Smooth muscle cell (in vitro differentiated cells): Measurements from ENCODE around the gene ITGA7. TPM values are rescaled to one million over a fixed set of nuclear protein-coding genes. Genes with fewer than 3 reads are reported as not detected.

Experiments
- DNase-seq: peaks from one replicate; lab custom pipeline; 2025; ENCODE audit not compliant: unreplicated experiment; lab: John Stamatoyannopoulos, UW
- H2AFZ ChIP-seq: fragments of 200-600 bp; sonication (generic); 2 replicates; pipeline ENCODE4 v1.6.0; 2016; ENCODE audit warnings: antibody characterized with exemption, low read depth, mild to moderate bottlenecking
- H3F3A ChIP-seq: fragments of 200-600 bp; sonication (generic); 2 replicates; pipeline ENCODE4 v1.6.0; 2017; ENCODE audit warnings: antibody characterized with exemption, low read depth
- H3K27ac ChIP-seq: fragments of 200-600 bp; sonication (generic); 2 replicates; pipeline ENCODE4 v1.5.1; 2016; ENCODE audit warnings: low read depth, mild to moderate bottlenecking
- H3K27me3 ChIP-seq: fragments of 200-600 bp; sonication (generic); 2 replicates; pipeline ENCODE4 v1.6.1; 2016; ENCODE audit warnings: low read depth, mild to moderate bottlenecking
- H3K36me3 ChIP-seq: fragments of 200-600 bp; sonication (generic); 2 replicates; pipeline ENCODE4 v1.5.1; 2016; ENCODE audit warnings: low read depth
- H3K4me1 ChIP-seq: fragments of 200-600 bp; sonication (generic); 2 replicates; pipeline ENCODE4 v1.5.1; 2016; ENCODE audit warnings: low read depth
- H3K4me2 ChIP-seq: fragments of 200-600 bp; sonication (generic); 2 replicates; pipeline ENCODE4 v1.6.0; 2016; ENCODE audit warnings: mild to moderate bottlenecking
- H3K4me3 ChIP-seq: fragments of 200-600 bp; sonication (generic); 2 replicates; pipeline ENCODE4 v1.5.1; 2016; ENCODE audit warnings: mild to moderate bottlenecking
- H3K79me2 ChIP-seq: fragments of 200-600 bp; sonication (generic); 2 replicates; pipeline ENCODE4 v1.6.0; 2016; ENCODE audit warnings: low read depth, mild to moderate bottlenecking
- H3K9ac ChIP-seq: fragments of 200-600 bp; sonication (generic); 2 replicates; pipeline ENCODE4 v1.6.0; 2016; ENCODE audit warnings: low read depth
- H3K9me3 ChIP-seq: fragments of 200-600 bp; sonication (generic); replicated peaks from 2 replicates; pipeline ENCODE4 v1.5.1; 2016; ENCODE audit warnings: low read depth
- H4K20me1 ChIP-seq: fragments of 200-600 bp; sonication (generic); 2 replicates; pipeline ENCODE4 v1.6.0; 2016; ENCODE audit warnings: low read depth
- WGBS: methylation state at CpG from one replicate; pipeline ENCODE4 v1.1.7; 2016; ENCODE audit warnings: low lambda C conversion rate; 5-methylcytosine and 5-hydroxymethylcytosine counted together
- polyA plus RNA-seq: library from polyadenylated mRNA; unstranded; fragments of >200 nt; fragmentation: Nextera tagmentation; extraction: Ambion mirVana; gene quantifications from 2 replicates; pipeline ENCODE4 v1.2.1, GENCODE V29; 2016
- total RNA-seq: library from RNA; depleted of rRNA; stranded (reverse); fragments of >200 nt; gene quantifications from 2 replicates; pipeline ENCODE4 v1.2.3, GENCODE V29; 2014
- TF ChIP-seq, protein P1 (sequence below): fragments of 200-600 bp; sonication (generic); IDR thresholded peaks from 2 replicates; pipeline ENCODE4 v1.5.1; 2017; ENCODE audit warnings: borderline replicate concordance, mild to moderate bottlenecking, antibody characterized with exemption; ENCODE audit not compliant: insufficient read depth, poor library complexity, severe bottlenecking

Gene ITGA7
- total and polyA plus RNA-seq, 2 experiments from 2014 or later, result 0.90 to 1.1 TPM

DNA sequence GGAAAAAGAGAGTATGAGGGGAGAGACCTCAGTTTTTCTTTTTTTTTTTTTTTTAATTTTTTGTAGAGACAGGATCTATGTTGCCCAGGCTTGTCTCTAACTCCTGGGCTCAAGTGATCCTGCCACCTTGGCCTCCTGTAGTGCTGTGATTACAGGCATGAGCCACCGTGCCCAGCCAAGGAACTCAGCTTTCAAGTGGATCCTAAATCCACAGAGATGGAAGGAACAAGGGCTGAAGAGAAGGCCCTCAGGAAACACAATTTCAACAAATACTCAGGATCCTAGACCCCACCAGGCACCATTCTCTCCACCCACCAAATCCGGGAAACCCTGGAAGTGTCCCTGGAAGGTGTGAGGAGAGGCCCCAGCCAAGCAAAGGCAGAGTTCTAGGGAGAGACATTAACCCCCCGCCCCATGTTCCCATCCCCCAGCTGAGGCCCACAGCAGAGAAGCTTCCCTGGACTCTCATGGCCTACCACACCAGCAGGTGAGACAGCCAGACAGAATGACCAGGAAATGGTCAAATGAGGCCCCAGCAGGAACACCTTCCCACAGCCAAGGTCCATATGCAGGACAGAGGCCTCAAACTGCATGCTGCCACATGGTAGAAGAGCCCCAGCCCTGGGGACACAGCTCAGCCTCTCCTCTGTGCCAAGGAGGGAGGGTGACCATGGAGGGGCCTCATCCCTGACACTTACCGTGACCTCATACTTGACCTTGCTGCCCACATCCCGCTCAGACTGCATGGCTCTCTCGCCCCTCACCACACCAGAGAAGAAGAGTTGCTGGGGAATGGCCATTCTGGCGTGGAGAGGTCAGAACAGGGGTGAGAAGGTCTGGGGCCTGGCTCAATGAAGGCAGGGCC lies 14.1 kb downstream of the ITGA7 start:
- no peak overlapping the region for H3K4me3 ChIP-seq
- WGBS, result 95% methylated on average over 7 of the region's 7 CpGs
- H3K36me3 ChIP-seq, result no peaks in the 10 kb centered on the region

DNA sequence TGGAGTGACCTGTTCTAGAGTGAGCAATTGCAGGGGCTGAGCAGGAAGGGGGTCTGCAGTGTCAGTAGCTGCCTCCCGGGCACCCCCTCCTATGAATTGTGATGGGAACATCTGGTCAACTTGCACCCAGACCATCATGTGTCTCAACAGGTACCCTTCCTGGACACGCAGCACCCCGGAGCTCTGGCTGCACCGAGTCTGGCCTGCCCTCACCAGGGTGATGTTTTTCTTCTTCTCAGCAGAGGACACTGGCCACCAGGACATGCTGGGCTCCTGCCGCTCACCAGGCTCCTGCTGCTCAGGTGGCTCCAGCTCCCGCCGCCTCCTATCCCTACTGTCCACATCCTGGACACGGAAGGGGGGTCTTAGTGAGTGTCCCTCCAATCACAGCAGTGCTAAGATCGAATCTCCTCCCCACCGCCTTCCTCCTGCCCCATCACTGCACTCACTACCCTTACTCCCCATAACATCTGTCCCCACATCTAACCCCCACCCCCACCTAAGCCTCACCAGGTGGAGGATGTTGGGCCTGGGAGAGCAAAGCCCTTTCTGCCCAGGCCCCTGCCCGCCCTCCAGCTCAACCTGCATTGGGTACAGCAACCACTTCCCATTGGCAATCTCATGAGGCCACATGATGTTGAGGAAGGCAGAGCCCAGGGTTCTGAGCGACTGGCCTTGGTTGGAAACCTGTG lies 14.9 kb downstream of the ITGA7 start:
- Histone ChIP-seq H3K4me3 (no peak overlapping the region), H3K36me3 (no peaks in the 10 kb centered on the region)

More for the DNA sequence above, 14.1 kb downstream of the ITGA7 start:
- Histone ChIP-seq H2AFZ (no peak overlapping the region), H3K4me1 (no peaks in the 10 kb centered on the region), H3K9ac (no peak overlapping the region), H4K20me1 (no peaks in the 10 kb centered on the region), H3K27ac (no peak overlapping the region), H3F3A (no peaks in the 10 kb centered on the region), H3K4me2 (no peak overlapping the region), H3K79me2 (no peaks in the 10 kb centered on the region), H3K9me3 (no peaks in the 10 kb centered on the region), H3K27me3 (no peaks in the 10 kb centered on the region)
- TF ChIP-seq, protein P1, sequence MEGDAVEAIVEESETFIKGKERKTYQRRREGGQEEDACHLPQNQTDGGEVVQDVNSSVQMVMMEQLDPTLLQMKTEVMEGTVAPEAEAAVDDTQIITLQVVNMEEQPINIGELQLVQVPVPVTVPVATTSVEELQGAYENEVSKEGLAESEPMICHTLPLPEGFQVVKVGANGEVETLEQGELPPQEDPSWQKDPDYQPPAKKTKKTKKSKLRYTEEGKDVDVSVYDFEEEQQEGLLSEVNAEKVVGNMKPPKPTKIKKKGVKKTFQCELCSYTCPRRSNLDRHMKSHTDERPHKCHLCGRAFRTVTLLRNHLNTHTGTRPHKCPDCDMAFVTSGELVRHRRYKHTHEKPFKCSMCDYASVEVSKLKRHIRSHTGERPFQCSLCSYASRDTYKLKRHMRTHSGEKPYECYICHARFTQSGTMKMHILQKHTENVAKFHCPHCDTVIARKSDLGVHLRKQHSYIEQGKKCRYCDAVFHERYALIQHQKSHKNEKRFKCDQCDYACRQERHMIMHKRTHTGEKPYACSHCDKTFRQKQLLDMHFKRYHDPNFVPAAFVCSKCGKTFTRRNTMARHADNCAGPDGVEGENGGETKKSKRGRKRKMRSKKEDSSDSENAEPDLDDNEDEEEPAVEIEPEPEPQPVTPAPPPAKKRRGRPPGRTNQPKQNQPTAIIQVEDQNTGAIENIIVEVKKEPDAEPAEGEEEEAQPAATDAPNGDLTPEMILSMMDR, result no peak
- no peak for DNase-seq

DNA sequence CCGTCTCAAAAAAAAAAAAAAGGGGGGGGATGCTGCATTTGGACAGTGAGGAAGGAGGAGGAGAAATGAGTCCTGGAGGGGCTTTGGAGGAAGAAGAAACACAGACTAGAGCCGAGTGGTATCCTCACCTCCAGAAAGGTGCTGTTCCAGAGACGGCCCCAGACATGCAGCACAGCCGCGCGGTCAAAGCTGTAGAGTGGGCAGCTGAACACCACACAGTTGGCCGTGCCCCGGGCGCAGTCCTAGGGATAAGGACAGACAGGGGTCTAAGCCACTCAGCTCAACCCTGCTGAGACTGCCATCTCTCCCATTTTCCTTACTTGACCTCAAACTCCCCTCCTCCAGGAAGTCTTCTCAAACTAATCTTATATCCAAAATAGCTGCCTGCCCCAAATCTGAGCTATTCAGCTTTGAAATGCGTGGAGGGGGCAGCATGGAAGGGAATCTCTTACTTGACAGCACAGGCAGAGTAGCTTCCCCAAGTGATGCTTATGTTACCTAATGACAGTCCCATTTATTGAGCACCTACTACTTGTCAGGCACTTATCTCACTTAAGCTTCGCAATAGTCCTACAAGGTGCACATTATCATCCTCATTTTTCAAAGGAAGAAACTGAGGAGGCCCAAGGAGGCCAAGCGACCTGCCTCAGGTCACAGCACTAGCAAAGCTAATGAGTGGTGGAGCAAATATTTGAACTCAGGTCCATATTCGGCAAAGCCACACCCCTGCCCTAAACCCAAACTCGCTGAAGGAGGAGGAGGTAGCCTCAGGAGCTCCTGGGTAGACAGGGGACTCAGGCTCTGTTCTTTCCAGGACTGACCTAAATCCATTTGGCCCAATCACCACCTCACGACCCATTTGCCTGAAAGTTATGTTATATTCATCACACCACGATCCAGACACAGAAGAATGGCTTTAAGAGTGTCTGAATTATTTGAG lies 18.7 kb downstream of the ITGA7 start:
- no peak overlapping the region for H3K4me2 ChIP-seq
- no peaks in the 10 kb centered on the region for H3F3A ChIP-seq
- no peaks in the 10 kb centered on the region for H3K4me1 ChIP-seq
- TF ChIP-seq, protein P1, result no peak
- H2AFZ ChIP-seq, result no peak overlapping the region
- H3K79me2 ChIP-seq, result no peaks in the 10 kb centered on the region
- H3K9ac ChIP-seq, result no peak overlapping the region
- no peaks in the 10 kb centered on the region for H3K27me3 ChIP-seq
- H3K36me3 ChIP-seq, result no peaks in the 10 kb centered on the region
- H3K4me3 ChIP-seq, result no peak overlapping the region
- no peaks in the 10 kb centered on the region for H4K20me1 ChIP-seq
- H3K9me3 ChIP-seq, result no peaks in the 10 kb centered on the region
- 93% methylated on average over 16 of the region's 16 CpGs for WGBS
- no peak overlapping the region for H3K27ac ChIP-seq
- no peak for DNase-seq

More for the DNA sequence above, 14.9 kb downstream of the ITGA7 start:
- Histone ChIP-seq H3K27me3 (no peaks in the 10 kb centered on the region), H3F3A (no peaks in the 10 kb centered on the region), H3K9me3 (no peaks in the 10 kb centered on the region), H3K4me2 (no peak overlapping the region), H3K27ac (no peak overlapping the region), H3K4me1 (no peaks in the 10 kb centered on the region), H2AFZ (no peak overlapping the region), H3K9ac (no peak overlapping the region), H3K79me2 (no peaks in the 10 kb centered on the region), H4K20me1 (no peaks in the 10 kb centered on the region)
- DNase-seq, result no peak
- TF ChIP-seq, protein P1, result no peak
- 93% methylated on average over 12 of the region's 12 CpGs for WGBS
